GM19099 (cell line): Measurements from ENCODE around the gene OR6P1.

ENCODE experiments used
- POLR2A ChIP-seq: IDR thresholded peaks from 3 replicates; pipeline ENCODE4 v1.6.1; 2011; ENCODE audit warnings: low read depth; ENCODE audit not compliant: insufficient read length; ENCODE audit errors: extremely low read depth

OR6P1 gene

GRCh38 chr1:158570480-158570879 is at the start of gene OR6P1:
Gene OR6P1, minus strand, starts transcription at chr1:158570580. Its CDS starts 6,976 bp downstream, at chr1:158563604.
- TF ChIP-seq POLR2A: no peak

- no peak for TF ChIP-seq POLR2A
Measured at GRCh38 chr1:158613764-158614163, 43.4 kb upstream of the OR6P1 start.

DNA sequence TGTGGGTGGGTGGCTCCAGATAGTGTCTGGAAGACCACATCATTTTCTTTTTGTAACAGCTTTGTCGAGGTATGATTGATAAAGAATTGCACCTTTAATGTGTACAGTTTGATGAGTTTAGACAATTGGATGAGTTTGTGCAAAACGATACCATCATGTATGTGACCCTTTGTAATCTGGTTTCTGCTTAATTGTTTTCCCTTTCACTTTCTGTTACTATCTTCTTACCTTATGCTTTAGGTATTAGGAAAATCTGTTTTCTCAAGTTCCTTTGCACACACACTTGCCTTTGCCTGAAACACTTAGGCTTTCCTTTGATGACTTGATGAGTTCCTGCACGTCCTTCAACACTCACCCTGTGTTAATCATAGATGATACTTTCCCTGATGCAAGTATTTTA is 41.5 kb upstream of the OR6P1 start:
- TF ChIP-seq POLR2A: no peak

DNA sequence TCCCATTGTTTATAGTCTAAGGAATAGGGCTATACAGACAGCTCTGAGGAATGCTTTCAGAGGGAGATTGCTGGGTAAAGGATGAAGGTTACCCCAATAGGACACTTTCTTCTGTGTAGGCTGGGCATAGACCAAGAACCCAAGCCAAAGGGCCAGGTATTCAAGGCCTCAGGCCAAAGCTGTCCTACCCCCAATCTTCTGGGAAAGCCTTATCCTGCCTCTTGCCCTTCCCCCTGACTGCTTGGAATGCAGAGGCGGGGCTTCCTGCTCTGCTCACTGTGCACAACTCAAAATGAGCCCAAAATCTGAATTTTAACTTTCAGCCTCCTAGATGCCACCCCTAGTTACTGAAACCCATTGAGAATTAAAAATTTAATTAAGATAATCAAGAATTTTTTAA is 36.9 kb upstream of the OR6P1 start:
- no peak for TF ChIP-seq POLR2A

DNA sequence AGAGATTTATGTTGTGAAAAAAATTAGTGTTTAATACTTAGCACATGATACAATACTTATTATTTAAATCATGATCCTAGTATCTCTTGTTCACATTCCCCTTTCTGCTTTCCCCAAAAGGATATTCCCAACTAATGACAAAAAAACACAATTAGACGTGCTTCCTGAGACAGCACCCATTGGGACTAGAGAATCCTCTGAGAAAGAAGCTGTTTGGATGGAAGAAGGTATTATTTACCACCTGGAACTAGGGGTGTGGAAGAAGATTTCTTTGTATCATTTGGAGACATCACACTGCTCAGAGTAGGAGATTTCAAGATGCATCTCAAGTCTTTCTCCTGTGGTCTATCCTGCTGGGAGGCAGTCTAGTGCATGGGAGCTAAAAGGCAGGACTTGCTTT is 34.6 kb upstream of the OR6P1 start, which contains the start of gene OR10Z1:
OR10Z1 (plus strand) TSS at position 301 of the 400 bp plus-strand sequence. CDS start 1,171 bp downstream, outside the sequence.
- TF ChIP-seq POLR2A: no peak

DNA sequence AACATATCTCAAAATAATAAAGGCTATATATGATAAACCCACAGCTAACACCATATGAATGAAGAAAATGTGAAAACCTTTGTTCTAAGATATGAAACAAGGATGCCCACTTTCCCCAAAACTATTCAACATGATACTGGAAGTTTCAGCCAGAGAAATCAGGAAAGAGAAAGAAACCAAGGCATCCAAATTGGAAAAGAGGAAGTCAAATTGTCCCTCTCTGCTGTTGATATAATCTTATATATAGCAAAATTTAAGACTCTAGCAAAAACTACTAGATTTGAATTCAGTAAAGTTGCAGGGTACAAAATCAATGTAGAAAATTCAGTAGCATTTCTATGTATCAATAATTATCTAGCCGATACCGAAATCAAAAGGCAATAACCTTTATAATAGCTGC is 30.4 kb upstream of the OR6P1 start:
- TF ChIP-seq POLR2A: no peak

- no peak for TF ChIP-seq POLR2A
Measured at GRCh38 chr1:158586942-158587341, 16.6 kb upstream of the OR6P1 start.

DNA sequence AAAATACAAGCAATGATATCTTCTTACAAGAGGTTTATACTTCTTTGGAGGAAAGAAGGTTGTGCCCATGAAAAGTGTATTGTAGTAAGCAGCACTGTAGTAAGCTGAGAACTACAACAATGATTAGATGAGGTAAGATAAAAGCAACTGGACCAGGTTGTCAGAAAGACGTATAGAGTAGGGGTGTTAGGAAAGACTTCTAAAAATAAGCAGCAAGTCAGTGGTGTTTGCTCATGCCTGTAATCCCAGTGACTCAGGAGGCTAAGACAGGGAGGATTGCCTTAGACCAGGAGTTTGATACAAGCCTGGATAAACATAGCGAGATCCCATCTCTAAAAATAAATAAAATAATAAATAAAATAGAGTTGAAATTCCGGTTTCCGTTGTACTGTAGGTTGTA is 13.6 kb upstream of the OR6P1 start:
- no peak for TF ChIP-seq POLR2A

- no peak for TF ChIP-seq POLR2A
Measured at GRCh38 chr1:158579733-158580132, 9.4 kb upstream of the OR6P1 start, which contains the start of gene OR10X1. Gene OR10X1, minus strand, starts transcription at chr1:158579899. Its CDS starts 0 bp downstream, at chr1:158579899.

- no peak for TF ChIP-seq POLR2A
Measured at GRCh38 chr1:158577561-158577960, 7.2 kb upstream of the OR6P1 start.

DNA sequence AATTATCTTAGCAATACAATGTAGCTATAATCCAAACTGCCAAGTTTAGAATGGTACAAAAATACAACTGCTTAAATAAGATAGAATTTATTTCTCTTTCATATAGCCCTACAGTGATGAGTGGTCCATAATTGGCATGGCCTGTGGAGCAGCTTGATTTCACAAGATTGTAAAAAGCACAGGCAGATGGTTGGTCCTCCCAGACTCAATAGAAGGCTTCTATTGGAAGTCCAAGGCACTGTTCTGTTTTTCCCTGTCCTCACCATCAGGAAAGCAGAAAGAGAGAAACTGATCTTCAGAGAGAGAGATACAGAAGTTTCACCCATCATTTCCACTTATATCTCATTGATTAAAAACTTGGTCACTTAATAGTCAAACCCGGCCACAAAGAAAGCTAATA is 1.8 kb upstream of the OR6P1 start:
- no peak for TF ChIP-seq POLR2A

- no peak for TF ChIP-seq POLR2A
Measured at GRCh38 chr1:158564608-158565007, 5.8 kb downstream of the OR6P1 start.

- no peak for TF ChIP-seq POLR2A
Measured at GRCh38 chr1:158563853-158564252, 6.5 kb downstream of the OR6P1 start.

DNA sequence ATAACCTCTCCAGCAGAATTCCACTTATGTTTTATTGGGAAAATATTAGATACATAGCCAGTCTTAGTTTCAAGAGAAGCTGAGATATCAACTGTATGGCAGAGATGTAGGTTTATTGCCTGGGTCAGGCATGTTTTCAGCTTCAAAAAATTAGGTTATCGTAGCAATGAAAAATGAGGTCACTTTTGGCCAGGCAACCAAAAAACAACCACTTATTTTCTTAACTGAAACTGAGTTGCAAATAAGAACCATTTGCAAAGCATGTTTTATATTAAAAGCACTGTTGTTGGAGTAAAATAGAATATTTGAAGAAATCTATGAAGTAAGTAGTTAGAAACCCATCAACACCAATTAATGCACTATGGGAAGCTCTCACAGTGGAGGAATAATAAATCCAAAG is 10.7 kb downstream of the OR6P1 start:
- no peak for TF ChIP-seq POLR2A

DNA sequence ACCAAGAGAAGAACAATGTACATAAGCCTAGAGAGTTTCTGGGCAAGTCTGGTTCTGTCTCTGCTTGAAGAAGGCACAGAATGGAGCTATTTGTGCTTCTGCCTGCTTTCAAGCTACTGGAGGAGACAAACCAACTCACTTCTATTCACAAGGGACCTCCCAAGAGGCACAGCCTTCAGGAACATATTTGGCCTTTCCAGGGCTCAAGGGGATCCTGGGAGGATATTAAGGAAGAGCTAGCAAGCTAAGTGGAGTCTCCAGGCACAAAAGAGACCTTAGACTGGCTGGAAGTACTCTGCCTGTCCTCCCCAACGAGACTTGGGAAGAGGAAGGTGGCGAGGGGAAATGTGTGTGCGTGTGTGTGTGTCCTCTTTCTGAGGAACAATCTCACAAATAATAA is 16.0 kb downstream of the OR6P1 start, which contains the start of gene OR6Y1:
OR6Y1 (minus strand) TSS at position 54 of the 400 bp plus-strand sequence. CDS start 6,300 bp downstream, outside the sequence.
- TF ChIP-seq POLR2A: no peak

GRCh38 chr1:158552296-158552695 is 18.1 kb downstream of the OR6P1 start:
- TF ChIP-seq POLR2A: no peak

DNA sequence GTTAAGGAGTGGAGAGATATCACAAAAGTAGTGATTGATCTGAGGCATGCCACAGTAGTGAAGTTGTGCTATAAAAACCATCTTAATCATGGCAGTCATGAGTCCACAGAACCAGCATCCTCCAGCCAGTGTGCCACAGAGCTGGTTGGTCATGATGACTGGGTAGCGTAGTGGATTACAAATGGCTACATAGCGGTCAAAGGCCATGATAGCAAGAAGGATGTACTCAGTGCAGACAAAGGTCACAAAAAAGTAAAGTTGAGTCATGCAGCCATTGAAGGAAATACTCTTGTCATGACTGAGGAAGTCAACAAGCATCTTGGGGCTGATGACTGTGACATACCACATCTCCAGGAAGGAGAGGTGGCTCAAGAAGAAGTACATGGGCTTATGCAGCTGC is 22.8 kb downstream of the OR6P1 start:
- TF ChIP-seq POLR2A: no peak
